ENCODE results near the gene KCNJ16. TPM values are rescaled to one million over a fixed set of nuclear protein-coding genes. Genes with fewer than 3 reads are reported as not detected.

KCNJ16 gene
- total RNA-seq, 1 experiment from 2014 or later, result not detected

DNA sequence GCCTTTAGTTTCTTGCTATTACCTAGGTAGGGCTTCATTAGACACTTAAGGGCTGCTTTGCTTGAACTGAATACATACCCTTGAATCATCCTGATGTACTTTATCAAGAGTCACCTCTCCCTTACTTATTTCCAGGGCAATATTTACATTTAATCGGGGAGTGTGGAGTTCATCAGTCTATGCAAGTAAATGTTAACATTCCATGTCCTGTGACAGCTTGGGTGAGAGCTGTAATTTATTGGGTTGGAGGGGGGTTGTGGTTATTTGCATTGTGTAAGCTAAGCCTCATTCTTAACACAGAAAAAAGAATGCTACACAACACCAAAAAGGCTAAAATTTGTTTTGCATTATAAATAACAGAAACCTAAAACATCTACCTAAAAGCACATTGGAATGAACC, 16.7 kb downstream of the KCNJ16 start:
- CTCF ChIA-PET, result no interaction called here

DNA sequence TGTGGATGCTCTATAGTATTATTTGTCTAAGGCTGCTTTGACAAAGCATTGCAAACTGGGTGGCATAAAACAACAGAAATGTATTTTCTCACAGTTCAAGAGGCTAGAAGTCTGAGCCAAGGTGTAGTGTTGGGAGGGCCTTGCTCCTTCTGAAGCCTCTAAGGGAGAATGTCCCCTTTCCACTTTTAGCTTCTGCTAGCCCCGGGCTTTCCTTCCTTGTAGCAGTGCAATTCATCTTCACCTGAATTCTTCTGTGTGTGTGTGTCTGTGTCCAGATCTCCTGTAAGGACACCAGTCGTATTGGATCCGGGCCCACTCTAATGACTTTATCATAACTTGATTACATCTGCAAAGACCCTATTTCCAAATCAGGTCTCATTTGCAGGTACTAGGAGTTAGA, 18.1 kb downstream of the KCNJ16 start:
- ChIA-PET CTCF (no interaction called here), POLR2A (ENCODE audit: low non-redundant PET) (no interaction called here)
- BruUV-seq (replicated peaks), result no TSS peak
- no peaks in the 10 kb centered on the region for H3K36me3 ChIP-seq (ENCODE audit: insufficient read depth, low read length, poor library complexity, severe bottlenecking)
- no peak overlapping the region for H3K27ac ChIP-seq (ENCODE audit: low read depth, low read length, poor library complexity, severe bottlenecking)
- TF ChIP-seq, protein P1, sequence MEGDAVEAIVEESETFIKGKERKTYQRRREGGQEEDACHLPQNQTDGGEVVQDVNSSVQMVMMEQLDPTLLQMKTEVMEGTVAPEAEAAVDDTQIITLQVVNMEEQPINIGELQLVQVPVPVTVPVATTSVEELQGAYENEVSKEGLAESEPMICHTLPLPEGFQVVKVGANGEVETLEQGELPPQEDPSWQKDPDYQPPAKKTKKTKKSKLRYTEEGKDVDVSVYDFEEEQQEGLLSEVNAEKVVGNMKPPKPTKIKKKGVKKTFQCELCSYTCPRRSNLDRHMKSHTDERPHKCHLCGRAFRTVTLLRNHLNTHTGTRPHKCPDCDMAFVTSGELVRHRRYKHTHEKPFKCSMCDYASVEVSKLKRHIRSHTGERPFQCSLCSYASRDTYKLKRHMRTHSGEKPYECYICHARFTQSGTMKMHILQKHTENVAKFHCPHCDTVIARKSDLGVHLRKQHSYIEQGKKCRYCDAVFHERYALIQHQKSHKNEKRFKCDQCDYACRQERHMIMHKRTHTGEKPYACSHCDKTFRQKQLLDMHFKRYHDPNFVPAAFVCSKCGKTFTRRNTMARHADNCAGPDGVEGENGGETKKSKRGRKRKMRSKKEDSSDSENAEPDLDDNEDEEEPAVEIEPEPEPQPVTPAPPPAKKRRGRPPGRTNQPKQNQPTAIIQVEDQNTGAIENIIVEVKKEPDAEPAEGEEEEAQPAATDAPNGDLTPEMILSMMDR (conservative IDR thresholded peaks at IDR 0.05; ENCODE audit: low read depth, low read length), result no peak
- TF ChIP-seq EZH2 (IDR thresholded peaks at IDR 0.05; ENCODE audit: borderline replicate concordance, low read depth, low read length, poor library complexity, severe bottlenecking), result no peak
- peaks cover 5% of the 10 kb centered on the region for H3K27me3 ChIP-seq (replicated peaks; ENCODE audit: insufficient read depth, low read depth, low read length, poor library complexity)
- no peak for DNase-seq (ENCODE audit: low spot score)
- H3K9me3 ChIP-seq (ENCODE audit: low read depth, low read length, poor library complexity, severe bottlenecking), result no peaks in the 10 kb centered on the region
- no peak overlapping the region for H3K4me3 ChIP-seq (ENCODE audit: low read depth, low read length, poor library complexity, severe bottlenecking)
- H3K4me1 ChIP-seq (ENCODE audit: insufficient read depth, low read length, poor library complexity, severe bottlenecking), result no peaks in the 10 kb centered on the region
- intact Hi-C loops (cut with micrococcal nuclease; ENCODE audit: unreplicated experiment), result no loop called here

More for the DNA sequence above, 16.7 kb downstream of the KCNJ16 start:
- no TSS peak for BruUV-seq (replicated peaks)
- Histone ChIP-seq H3K4me3 (ENCODE audit: low read depth, low read length, poor library complexity, severe bottlenecking) (no peak overlapping the region), H3K36me3 (ENCODE audit: insufficient read depth, low read length, poor library complexity, severe bottlenecking) (no peaks in the 10 kb centered on the region), H3K27ac (ENCODE audit: low read depth, low read length, poor library complexity, severe bottlenecking) (no peak overlapping the region), H3K9me3 (ENCODE audit: low read depth, low read length, poor library complexity, severe bottlenecking) (no peaks in the 10 kb centered on the region), H3K27me3 (replicated peaks; ENCODE audit: insufficient read depth, low read depth, low read length, poor library complexity) (peaks cover 5% of the 10 kb centered on the region), H3K4me1 (ENCODE audit: insufficient read depth, low read length, poor library complexity, severe bottlenecking) (no peaks in the 10 kb centered on the region)
- DNase-seq (ENCODE audit: low spot score), result no peak
- TF ChIP-seq, protein P1 (conservative IDR thresholded peaks at IDR 0.05; ENCODE audit: low read depth, low read length), result no peak
- intact Hi-C loops (cut with micrococcal nuclease; ENCODE audit: unreplicated experiment), result no loop called here
- POLR2A ChIA-PET (ENCODE audit: low non-redundant PET), result no interaction called here

DNA sequence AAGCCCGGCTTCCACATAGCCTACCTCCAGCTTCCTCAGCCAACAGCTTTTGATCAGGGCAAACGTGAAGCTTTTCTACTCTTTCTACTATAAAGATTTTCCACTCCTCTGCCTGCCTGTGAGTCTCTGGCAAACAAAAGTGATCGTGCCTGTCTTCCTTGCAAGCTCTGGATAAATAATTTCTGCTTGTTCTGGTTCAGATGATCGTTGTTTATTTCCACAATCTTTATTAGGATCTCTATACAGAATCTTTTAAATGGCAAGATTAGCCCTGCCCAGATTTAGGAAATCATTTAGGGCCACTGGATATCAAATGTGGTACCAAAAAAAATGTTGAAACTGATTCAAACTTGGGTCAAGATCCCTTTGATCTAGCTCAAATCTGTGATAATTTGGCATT, 20.4 kb downstream of the KCNJ16 start:
- BruUV-seq (replicated peaks), result no TSS peak
- H3K27me3 ChIP-seq (replicated peaks; ENCODE audit: insufficient read depth, low read depth, low read length, poor library complexity), result peaks cover 24% of the 10 kb centered on the region

More for the DNA sequence above, 20.4 kb downstream of the KCNJ16 start:
- no peaks in the 10 kb centered on the region for H3K9me3 ChIP-seq (ENCODE audit: low read depth, low read length, poor library complexity, severe bottlenecking)
- DNase-seq (ENCODE audit: low spot score), result no peak
- ChIA-PET CTCF (interaction anchor here (0.6 kb wide), 1 partner anchor 362 kb away, joined by 5 read pairs; no protein-coding TSS in a partner anchor), POLR2A (ENCODE audit: low non-redundant PET) (no interaction called here)
- H3K4me3 ChIP-seq (ENCODE audit: low read depth, low read length, poor library complexity, severe bottlenecking), result no peak overlapping the region
- no peaks in the 10 kb centered on the region for H3K36me3 ChIP-seq (ENCODE audit: insufficient read depth, low read length, poor library complexity, severe bottlenecking)
- no peak for TF ChIP-seq EZH2 (IDR thresholded peaks at IDR 0.05; ENCODE audit: borderline replicate concordance, low read depth, low read length, poor library complexity, severe bottlenecking)
- TF ChIP-seq, protein P1 (conservative IDR thresholded peaks at IDR 0.05; ENCODE audit: low read depth, low read length), result no peak
- H3K4me1 ChIP-seq (ENCODE audit: insufficient read depth, low read length, poor library complexity, severe bottlenecking), result no peaks in the 10 kb centered on the region
- intact Hi-C loops (cut with micrococcal nuclease; ENCODE audit: unreplicated experiment), result no loop called here
- H3K27ac ChIP-seq (ENCODE audit: low read depth, low read length, poor library complexity, severe bottlenecking), result no peak overlapping the region

Data from A673 (cell line).